Esophagus muscularis mucosa (tissue), 4 donors: ENCODE results near the gene TNF. TPM values are rescaled to one million over a fixed set of nuclear protein-coding genes. Genes with fewer than 3 reads are reported as not detected.
A peak's percentile ranks its signal among the peaks of the same experiment; 100 is the strongest.

Source experiments
- DNase-seq: peaks from one replicate; pipeline ENCODE4 v3.0.0-alpha.2; 2017; ENCODE audit errors: extremely low spot score
- H3K27ac ChIP-seq, 4 donors: fragments of 200-600 bp; sonication (generic); replicated peaks in 1 of 4; 1 replicate in 3 of 4; 2 replicates in 1 of 4; pipeline ENCODE4 v1.5.1; 2016 to 2019; ENCODE audit warnings: mild to moderate bottlenecking in 1 of 4
- H3K27me3 ChIP-seq, 4 donors: fragments of 200-600 bp; sonication (generic); one replicate each; pipeline versions ENCODE4 v1.5.1 to v1.6.0; 2016 to 2019
- H3K36me3 ChIP-seq, 4 donors: fragments of 200-600 bp; sonication (generic); one replicate each; pipeline ENCODE4 v1.5.1; 2016 to 2019
- H3K4me1 ChIP-seq, 4 donors: fragments of 200-600 bp; sonication (generic); one replicate each; pipeline ENCODE4 v1.5.1; 2016 to 2019
- H3K4me3 ChIP-seq, 4 donors: fragments of 200-600 bp; sonication (generic); 1 replicate in 2 of 4; 2 replicates in 2 of 4; pipeline ENCODE4 v1.5.1; 2016 to 2019; ENCODE audit warnings: mild to moderate bottlenecking in 4 of 4, moderate library complexity in 1 of 4
- H3K9me3 ChIP-seq, 4 donors: fragments of 200-600 bp; sonication (generic); 1 replicate in 3 of 4; 2 replicates in 1 of 4; pipeline ENCODE4 v1.5.1; 2016 to 2019
- CTCF ChIP-seq, 3 experiments: fragments of 200-600 bp in 2 of 3; fragments of 450-650 bp in 1 of 3; sonication (generic) in 2 of 3; IDR thresholded peaks; one replicate each; pipeline ENCODE4 v1.5.1; 2017 to 2019; ENCODE audit warnings: antibody characterized with exemption in 3 of 3, mild to moderate bottlenecking in 2 of 3, moderate library complexity in 1 of 3
- EP300 ChIP-seq: sonication (generic); formaldehyde crosslinking; IDR thresholded peaks from one replicate; pipeline ENCODE4 v1.6.1; 2017; ENCODE audit warnings: antibody characterized with exemption
- POLR2A ChIP-seq: fragments of 450-650 bp; IDR thresholded peaks from one replicate; pipeline ENCODE4 v1.6.1; 2017; ENCODE audit warnings: antibody characterized with exemption, moderate library complexity, mild to moderate bottlenecking, low read depth
- POLR2AphosphoS5 ChIP-seq, 2 donors: sonication (generic); formaldehyde crosslinking; IDR thresholded peaks; one replicate each; pipeline ENCODE4 v1.6.1; 2017; ENCODE audit warnings: antibody characterized with exemption in 2 of 2
- WGBS: methylation state at CpG from one replicate; pipeline ENCODE4 v1.1.5; 2018; 5-methylcytosine and 5-hydroxymethylcytosine counted together
- intact Hi-C: fragments of 100-400 bp; cut with DNase I; formaldehyde crosslinking; loops from one replicate; pipeline ENCODE4 v1.15.1; 2023
- total RNA-seq, 4 donors: library from RNA; depleted of rRNA; stranded (reverse); fragments of >200 nt; gene quantifications; one replicate each; pipeline versions ENCODE4 v1.1.0 to v1.2.1, GENCODE V29; 2016

The TNF gene
- total RNA-seq, 4 donors from 2014 or later = 0.17 to 1.5 TPM; not detected in 2

GRCh38 chr6:31580807-31581433, 5.6 kb downstream of the TNF start:
- DNase-seq = peak; percentile 97
- WGBS = under 1% methylated on average over 18 of the region's 62 CpGs
- intact Hi-C loops = loop anchor here (1.0 to 5.0 kb wide), 2 partner anchors 17 to 34 kb away; partner anchors contain the start of genes ATP6V1G2 and NFKBIL1
- H3K4me3 ChIP-seq = peak overlapping the region; percentile 67 to 86 (median 70)
- peak overlapping the region; percentile 77 to 84 (median 80) for H3K27ac ChIP-seq
- no peaks in the 10 kb centered on the region for H3K9me3 ChIP-seq
- TF ChIP-seq EP300 = no peak
- TF ChIP-seq POLR2A = no peak
- TF ChIP-seq CTCF (IDR thresholded peaks at IDR 0.05) = peak in 2 of 3 experiments; percentile 94
- TF ChIP-seq POLR2AphosphoS5 (IDR thresholded peaks at IDR 0.05) = peak; percentile 72 to 78
- H3K36me3 ChIP-seq = no peaks in the 10 kb centered on the region
- H3K27me3 ChIP-seq = no peaks in the 10 kb centered on the region
- H3K4me1 ChIP-seq = peaks cover 17 to 25% (median 22%) of the 10 kb centered on the region in 4 donors

- H3K27me3 ChIP-seq = peaks cover 0 to 3% (median under 1%) of the 10 kb centered on the region in 4 donors
- intact Hi-C loops = loop anchor here (1.0 to 5.0 kb wide), 2 partner anchors 17 to 34 kb away; partner anchors contain the start of genes ATP6V1G2 and NFKBIL1
- no peak for DNase-seq
- peak overlapping the region; percentile 77 to 84 (median 80) for H3K27ac ChIP-seq
- TF ChIP-seq POLR2AphosphoS5 (IDR thresholded peaks at IDR 0.05) = no peak
- no peak for TF ChIP-seq CTCF (IDR thresholded peaks at IDR 0.05)
- no peak for TF ChIP-seq POLR2A
- no peak for TF ChIP-seq EP300
- WGBS = 24% methylated on average over 20 of the region's 21 CpGs
- H3K4me1 ChIP-seq = peaks cover 17 to 24% (median 21%) of the 10 kb centered on the region in 4 donors
- H3K36me3 ChIP-seq = no peaks in the 10 kb centered on the region
- H3K9me3 ChIP-seq = no peaks in the 10 kb centered on the region
- H3K4me3 ChIP-seq = peak overlapping the region; percentile 67 to 86 (median 70)
These were observed 6.3 kb downstream of the TNF start for GRCh38 chr6:31581434-31582229.

- no peak for DNase-seq
- intact Hi-C loops = loop anchor here (5.0 kb wide), 1 partner anchor 35 kb away; the partner anchor contains the start of genes ATP6V1G2 and NFKBIL1
- H3K27ac ChIP-seq = peak within 1 kb of the TSS; percentile 77 to 84 (median 80)
- H3K4me3 ChIP-seq = peak within 1 kb of the TSS; percentile 67 to 86 (median 70)
- H3K36me3 ChIP-seq = no peaks in the 10 kb centered on the region
- H3K9me3 ChIP-seq = no peaks in the 10 kb centered on the region
- TF ChIP-seq POLR2AphosphoS5 (IDR thresholded peaks at IDR 0.05) = no peak
- no peak for TF ChIP-seq CTCF (IDR thresholded peaks at IDR 0.05)
- no peak for TF ChIP-seq POLR2A
- peaks cover 0 to 8% (median 3%) of the 10 kb centered on the region in 4 donors for H3K27me3 ChIP-seq
- WGBS = 100% methylated on average over 1 of the region's 3 CpGs
- H3K4me1 ChIP-seq = peaks cover 17 to 24% (median 21%) of the 10 kb centered on the region in 4 donors
These were observed 6.9 kb downstream of the TNF start, which contains the start of gene LTB for GRCh38 chr6:31582230-31582643. TSS of gene LTB (minus strand) at chr6:31582424. CDS start at chr6:31582417, 7 bp downstream.

DNA sequence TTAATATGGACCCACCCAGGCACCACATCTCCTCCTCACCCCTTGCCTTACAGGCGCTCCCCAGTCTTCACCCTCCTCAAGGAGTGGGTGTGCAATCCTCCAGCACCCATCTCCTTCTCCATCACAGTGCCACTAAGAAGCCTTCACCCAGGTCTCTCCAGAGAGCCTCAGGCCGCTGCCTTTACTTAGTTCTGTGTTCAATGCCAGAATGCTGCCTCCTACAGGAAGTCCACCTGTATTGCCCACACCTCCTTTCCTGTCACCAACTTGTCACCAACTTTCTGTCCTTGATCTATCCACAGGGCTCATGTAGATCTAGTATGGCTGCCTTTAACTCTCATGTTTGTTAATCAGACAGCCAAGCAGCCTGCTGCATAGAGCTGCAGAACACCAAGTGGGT, 10.1 kb downstream of the TNF start:
- Histone ChIP-seq H3K4me3 (no peak overlapping the region), H3K4me1 (peaks cover 16 to 20% (median 17%) of the 10 kb centered on the region in 4 donors), H3K27ac (no peak overlapping the region), H3K27me3 (peaks cover 0 to 30% (median 3%) of the 10 kb centered on the region in 4 donors), H3K36me3 (no peaks in the 10 kb centered on the region), H3K9me3 (no peaks in the 10 kb centered on the region)
- TF ChIP-seq CTCF (IDR thresholded peaks at IDR 0.05) = no peak
- no peak for TF ChIP-seq EP300
- no peak for TF ChIP-seq POLR2A
- TF ChIP-seq POLR2AphosphoS5 (IDR thresholded peaks at IDR 0.05) = no peak
- intact Hi-C loops = no loop called here
- DNase-seq = no peak
- WGBS = 47% methylated on average over 2 of the region's 2 CpGs
